HepG2 (cell line): ENCODE results near the gene LAMB2. TPM values are rescaled to one million over a fixed set of nuclear protein-coding genes. Genes with fewer than 3 reads are reported as not detected.

ENCODE experiments used
- ATRX ChIP-seq: sonication (generic); formaldehyde crosslinking; IDR thresholded peaks from 2 replicates; pipeline ENCODE4 v1.4.0; 2020; ENCODE audit warnings: missing genetic modification reagents, borderline replicate concordance
- CCDC6 ChIP-seq: sonication (generic); formaldehyde crosslinking; IDR thresholded peaks from 2 replicates; pipeline ENCODE4 v1.8.1; 2022; ENCODE audit warnings: mild to moderate bottlenecking, missing genetic modification reagents, moderate library complexity
- HCFC1 ChIP-seq: fragments of 150-350 bp; IDR thresholded peaks from 2 replicates; pipeline ENCODE4 v1.6.1; 2014; ENCODE audit warnings: low read depth, low read length
- HNRNPLL ChIP-seq: fragments of 200-400 bp; formaldehyde crosslinking; IDR thresholded peaks from 2 replicates; pipeline ENCODE4 v1.6.1; 2017; ENCODE audit warnings: mild to moderate bottlenecking, low read depth, low read length; ENCODE audit not compliant: poor library complexity, severe bottlenecking
- ISX ChIP-seq: sonication (generic); formaldehyde crosslinking; conservative IDR thresholded peaks from 2 replicates; pipeline ENCODE4 v1.5.0; 2020; ENCODE audit warnings: missing genetic modification reagents
- KDM3A ChIP-seq: IDR thresholded peaks from 2 replicates; pipeline ENCODE4 v1.6.1; 2018; ENCODE audit warnings: low read depth, missing compliant biosample characterization
- MEIS1 ChIP-seq: sonication (generic); formaldehyde crosslinking; IDR thresholded peaks from 2 replicates; pipeline ENCODE4 v1.9.0; 2021; ENCODE audit warnings: mild to moderate bottlenecking, missing genetic modification reagents, moderate library complexity, borderline replicate concordance
- MIER2 ChIP-seq: IDR thresholded peaks from 2 replicates; pipeline ENCODE4 v1.6.1; 2016; ENCODE audit warnings: missing biosample characterization, missing genetic modification reagents
- MTA1 ChIP-seq: sonication (generic); formaldehyde crosslinking; IDR thresholded peaks from 2 replicates; pipeline ENCODE4 v1.4.0; 2020; ENCODE audit warnings: missing genetic modification reagents, mild to moderate bottlenecking, borderline replicate concordance
- SP1 ChIP-seq, 2 experiments: fragments of 450-650 bp in 1 of 2; sonication (generic) in 1 of 2; formaldehyde crosslinking in 1 of 2; IDR thresholded peaks; 2 replicates each; pipeline versions ENCODE4 v1.4.0 to v1.6.1; 2016 to 2020; ENCODE audit warnings: missing genetic modification reagents in 1 of 2
- SP2 ChIP-seq: sonication (generic); formaldehyde crosslinking; IDR thresholded peaks from 2 replicates; pipeline ENCODE4 v1.5.1; 2020; ENCODE audit warnings: mild to moderate bottlenecking, missing genetic modification reagents
- TEAD3 ChIP-seq: optimal IDR thresholded peaks from 2 replicates; pipeline ENCODE3; 2016; ENCODE audit warnings: borderline replicate concordance
- ZBTB21 ChIP-seq: sonication (generic); formaldehyde crosslinking; IDR thresholded peaks from 2 replicates; pipeline ENCODE4 v1.4.0; 2020; ENCODE audit warnings: missing genetic modification reagents
- ZFP82 ChIP-seq: sonication (generic); formaldehyde crosslinking; IDR thresholded peaks from 2 replicates; pipeline ENCODE4 v1.5.1; 2020; ENCODE audit warnings: mild to moderate bottlenecking, missing genetic modification reagents, borderline replicate concordance
- ZKSCAN8 ChIP-seq: IDR thresholded peaks from 2 replicates; pipeline ENCODE4 v1.6.1; 2016; ENCODE audit warnings: borderline replicate concordance, missing genetic modification reagents, missing compliant biosample characterization
- ZNF30 ChIP-seq: sonication (generic); formaldehyde crosslinking; IDR thresholded peaks from 2 replicates; pipeline ENCODE4 v1.5.0; 2020; ENCODE audit warnings: mild to moderate bottlenecking, missing genetic modification reagents
- ZNF589 ChIP-seq: sonication (generic); formaldehyde crosslinking; conservative IDR thresholded peaks from 2 replicates; pipeline ENCODE4 v1.8.0; 2022; ENCODE audit warnings: mild to moderate bottlenecking, moderate library complexity, missing genetic modification reagents
- ZNF839 ChIP-seq: sonication (generic); formaldehyde crosslinking; IDR thresholded peaks from 2 replicates; pipeline ENCODE4 v1.4.0; 2020; ENCODE audit warnings: missing genetic modification reagents, mild to moderate bottlenecking, borderline replicate concordance
- polyA plus RNA-seq, 8 experiments: library from polyadenylated mRNA; depleted of rRNA in 3 of 8; stranded (reverse) in 7 of 8; unstranded in 1 of 8; fragments of >200 nt; fragmentation: Illumina TruSeq in 4 of 8; extraction: Trizol in 4 of 8; gene quantifications; 2 replicates each; pipeline versions ENCODE4 v1.2.1 to v1.2.3, GENCODE V29; 2011 to 2016; ENCODE audit warnings: low read depth in 4 of 8, missing spikeins in 1 of 8, mixed read lengths in 1 of 8; ENCODE audit not compliant: insufficient read depth in 1 of 8
- total RNA-seq, 5 experiments: library from RNA; depleted of rRNA; stranded (reverse); fragments of >200 nt; fragmentation: Illumina TruSeq; extraction: Trizol; gene quantifications; 2 replicates each; pipeline ENCODE4 v1.2.3, GENCODE V29; 2016; ENCODE audit warnings: low read depth in 1 of 5
- TF ChIP-seq, protein P1 (sequence below), 2 experiments: fragments of 450-650 bp in 1 of 2; sonication (generic) in 1 of 2; formaldehyde crosslinking in 1 of 2; IDR thresholded peaks; 2 replicates each; pipeline versions ENCODE4 v1.6.1 to v1.8.0; 2016 to 2022; ENCODE audit warnings: antibody characterized with exemption in 1 of 2, mild to moderate bottlenecking in 1 of 2, missing genetic modification reagents in 1 of 2
- TF ChIP-seq, protein P2 (sequence below): sonication (generic); formaldehyde crosslinking; conservative IDR thresholded peaks from 2 replicates; pipeline ENCODE4 v1.4.0; 2020; ENCODE audit warnings: missing genetic modification reagents

LAMB2 gene
- total and polyA plus RNA-seq, 2 of the 13 experiments (the other 11 are each of a cell fraction or from before 2014, with no cell fraction given), result 208 to 443 TPM

DNA sequence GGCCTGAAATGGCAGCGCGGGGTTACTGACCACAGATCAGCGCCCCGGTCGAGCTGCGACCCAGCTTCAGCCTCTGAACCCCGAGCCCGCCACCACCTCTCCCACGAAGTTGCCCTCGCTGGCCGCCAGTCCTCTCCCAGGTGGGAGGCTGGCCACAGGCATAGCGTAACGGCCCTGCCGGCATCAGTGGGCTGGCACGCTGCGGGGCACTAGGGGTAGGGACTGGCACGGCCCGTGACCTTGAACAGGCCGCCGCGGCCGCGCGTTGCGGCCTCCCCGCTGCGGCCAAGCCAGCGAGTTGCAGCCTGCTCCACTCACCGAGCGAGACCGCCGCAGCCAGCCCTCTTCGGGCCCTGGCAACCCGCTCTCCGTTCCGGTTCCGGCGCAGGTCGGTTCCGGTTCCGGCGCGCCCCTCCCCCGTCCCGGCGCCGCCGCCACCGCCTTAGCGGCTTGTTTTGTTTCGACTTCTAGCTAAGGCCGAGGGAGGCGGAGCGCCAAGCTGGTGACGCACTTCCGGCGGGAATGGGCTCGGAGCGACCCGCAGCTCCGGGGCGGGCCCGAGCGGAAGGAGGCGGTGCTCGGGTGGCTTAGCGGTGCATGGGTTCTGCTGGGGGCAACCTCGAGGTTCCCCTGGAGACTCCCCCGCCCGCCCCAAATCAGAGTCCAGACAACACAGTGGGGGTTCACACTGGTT, 12.3 kb downstream of the LAMB2 start, which contains the start of gene USP19 (continued):
- TF ChIP-seq, protein P1, sequence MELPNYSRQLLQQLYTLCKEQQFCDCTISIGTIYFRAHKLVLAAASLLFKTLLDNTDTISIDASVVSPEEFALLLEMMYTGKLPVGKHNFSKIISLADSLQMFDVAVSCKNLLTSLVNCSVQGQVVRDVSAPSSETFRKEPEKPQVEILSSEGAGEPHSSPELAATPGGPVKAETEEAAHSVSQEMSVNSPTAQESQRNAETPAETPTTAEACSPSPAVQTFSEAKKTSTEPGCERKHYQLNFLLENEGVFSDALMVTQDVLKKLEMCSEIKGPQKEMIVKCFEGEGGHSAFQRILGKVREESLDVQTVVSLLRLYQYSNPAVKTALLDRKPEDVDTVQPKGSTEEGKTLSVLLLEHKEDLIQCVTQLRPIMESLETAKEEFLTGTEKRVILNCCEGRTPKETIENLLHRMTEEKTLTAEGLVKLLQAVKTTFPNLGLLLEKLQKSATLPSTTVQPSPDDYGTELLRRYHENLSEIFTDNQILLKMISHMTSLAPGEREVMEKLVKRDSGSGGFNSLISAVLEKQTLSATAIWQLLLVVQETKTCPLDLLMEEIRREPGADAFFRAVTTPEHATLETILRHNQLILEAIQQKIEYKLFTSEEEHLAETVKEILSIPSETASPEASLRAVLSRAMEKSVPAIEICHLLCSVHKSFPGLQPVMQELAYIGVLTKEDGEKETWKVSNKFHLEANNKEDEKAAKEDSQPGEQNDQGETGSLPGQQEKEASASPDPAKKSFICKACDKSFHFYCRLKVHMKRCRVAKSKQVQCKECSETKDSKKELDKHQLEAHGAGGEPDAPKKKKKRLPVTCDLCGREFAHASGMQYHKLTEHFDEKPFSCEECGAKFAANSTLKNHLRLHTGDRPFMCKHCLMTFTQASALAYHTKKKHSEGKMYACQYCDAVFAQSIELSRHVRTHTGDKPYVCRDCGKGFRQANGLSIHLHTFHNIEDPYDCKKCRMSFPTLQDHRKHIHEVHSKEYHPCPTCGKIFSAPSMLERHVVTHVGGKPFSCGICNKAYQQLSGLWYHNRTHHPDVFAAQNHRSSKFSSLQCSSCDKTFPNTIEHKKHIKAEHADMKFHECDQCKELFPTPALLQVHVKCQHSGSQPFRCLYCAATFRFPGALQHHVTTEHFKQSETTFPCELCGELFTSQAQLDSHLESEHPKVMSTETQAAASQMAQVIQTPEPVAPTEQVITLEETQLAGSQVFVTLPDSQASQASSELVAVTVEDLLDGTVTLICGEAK (IDR thresholded peaks at IDR 0.05), result peak; percentile 77
- TF ChIP-seq, protein P1 (CRISPR knock-in tag; IDR thresholded peaks at IDR 0.05), result peak; percentile 79
- TF ChIP-seq ZNF839, result peak; percentile 56; the same call in 1 of the 2 replicates
- no peak for TF ChIP-seq ATRX (CRISPR knock-in tag)
- TF ChIP-seq ZFP82 (CRISPR knock-in tag), result no peak
- peak; percentile 76; the same call in 1 of the 2 replicates for TF ChIP-seq KDM3A (CRISPR knock-in tag)
- 0 out of 2 replicates have a peak, but pooled peaks have one; percentile 33 for TF ChIP-seq CCDC6 (CRISPR knock-in tag)
- TF ChIP-seq ZNF589 (CRISPR knock-in tag), result no peak
- no peak for TF ChIP-seq ISX (CRISPR knock-in tag)
- no peak for TF ChIP-seq ZNF30 (CRISPR knock-in tag)
- TF ChIP-seq, protein P2, sequence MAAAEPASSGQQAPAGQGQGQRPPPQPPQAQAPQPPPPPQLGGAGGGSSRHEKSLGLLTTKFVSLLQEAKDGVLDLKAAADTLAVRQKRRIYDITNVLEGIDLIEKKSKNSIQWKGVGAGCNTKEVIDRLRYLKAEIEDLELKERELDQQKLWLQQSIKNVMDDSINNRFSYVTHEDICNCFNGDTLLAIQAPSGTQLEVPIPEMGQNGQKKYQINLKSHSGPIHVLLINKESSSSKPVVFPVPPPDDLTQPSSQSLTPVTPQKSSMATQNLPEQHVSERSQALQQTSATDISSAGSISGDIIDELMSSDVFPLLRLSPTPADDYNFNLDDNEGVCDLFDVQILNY (CRISPR knock-in tag), result no peak
- TF ChIP-seq SP1 (IDR thresholded peaks at IDR 0.05), result no peak
- TF ChIP-seq SP1 (CRISPR knock-in tag; IDR thresholded peaks at IDR 0.05), result no peak; the same call in none of the 2 replicates
- peak; percentile 77 for TF ChIP-seq SP2 (CRISPR knock-in tag)
- TF ChIP-seq HCFC1, result peak; percentile 56; the same call in 1 of the 2 replicates
- no peak for TF ChIP-seq MEIS1
- no peak for TF ChIP-seq MTA1 (CRISPR knock-in tag)
- peak; percentile 53; the same call in 1 of the 2 replicates for TF ChIP-seq ZKSCAN8 (CRISPR knock-in tag)
- peak; percentile 74; the same call in 1 of the 2 replicates for TF ChIP-seq ZBTB21 (CRISPR knock-in tag)
- TF ChIP-seq HNRNPLL, result peak; percentile 80
- peak; percentile 50 for TF ChIP-seq TEAD3 (CRISPR knock-in tag)
- 0 out of 2 replicates have a peak, but pooled peaks have one; percentile 30 for TF ChIP-seq MIER2
